GM23338 (cell line): ENCODE data around the gene AKAP8L. TPM values are rescaled to one million over a fixed set of nuclear protein-coding genes. Genes with fewer than 3 reads are reported as not detected.
A peak's percentile ranks its signal among the peaks of the same experiment; 100 is the strongest.

Experiments
- ATAC-seq: fragments of 200-7000 bp; cut with Tn5 transposase; 3 replicates; pipeline ENCODE4 v1.9.1; 2020
- DNase-seq: peaks from one replicate; pipeline ENCODE4 v3.0.0-alpha.2; 2015; ENCODE audit warnings: low spot score
- H2AFZ ChIP-seq: fragments of 200-600 bp; sonication (generic); 2 replicates; pipeline ENCODE4 v1.8.0; 2016; ENCODE audit warnings: antibody characterized with exemption, mild to moderate bottlenecking, moderate library complexity
- H3F3A ChIP-seq: fragments of 200-600 bp; sonication (generic); replicated peaks from 2 replicates; pipeline ENCODE4 v1.8.0; 2017; ENCODE audit warnings: antibody characterized with exemption, mixed run types, low read depth
- H3K27ac ChIP-seq: fragments of 200-600 bp; sonication (generic); 2 replicates; pipeline ENCODE4 v1.6.1; 2016; ENCODE audit warnings: low read depth
- H3K27me3 ChIP-seq: fragments of 200-600 bp; sonication (generic); 2 replicates; pipeline ENCODE4 v1.8.0; 2016; ENCODE audit warnings: mild to moderate bottlenecking, mixed run types, moderate library complexity; ENCODE audit not compliant: insufficient read depth
- H3K36me3 ChIP-seq: fragments of 200-600 bp; sonication (generic); 2 replicates; pipeline ENCODE4 v1.8.0; 2016; ENCODE audit warnings: mild to moderate bottlenecking; ENCODE audit not compliant: insufficient read depth
- H3K4me1 ChIP-seq: fragments of 200-600 bp; sonication (generic); 2 replicates; pipeline ENCODE4 v1.8.0; 2016; ENCODE audit warnings: mild to moderate bottlenecking, moderate library complexity; ENCODE audit not compliant: insufficient read depth
- H3K4me2 ChIP-seq: fragments of 200-600 bp; sonication (generic); 2 replicates; pipeline ENCODE4 v1.7.1; 2017; ENCODE audit warnings: mixed run types
- H3K4me3 ChIP-seq: fragments of 200-600 bp; sonication (generic); 2 replicates; pipeline ENCODE4 v1.6.1; 2016; ENCODE audit warnings: mixed run types
- H3K79me2 ChIP-seq: fragments of 200-600 bp; sonication (generic); replicated peaks from 2 replicates; pipeline ENCODE4 v1.8.0; 2017; ENCODE audit warnings: mild to moderate bottlenecking; ENCODE audit not compliant: insufficient read depth
- H3K9me2 ChIP-seq: fragments of 200-600 bp; sonication (generic); 2 replicates; pipeline ENCODE4 v1.8.0; 2017; ENCODE audit not compliant: insufficient read depth
- H4K20me1 ChIP-seq: fragments of 200-600 bp; sonication (generic); replicated peaks from 2 replicates; pipeline ENCODE4 v1.8.0; 2017; ENCODE audit warnings: mild to moderate bottlenecking; ENCODE audit not compliant: insufficient read depth
- H3K27ac Mint-ChIP-seq: 2 replicates; pipeline ENCODE4 v1.8.0; 2020; ENCODE audit warnings: inconsistent platforms, mild to moderate bottlenecking, moderate library complexity, mixed read lengths
- H3K27me3 Mint-ChIP-seq: 3 replicates; pipeline ENCODE4 v1.8.0; 2022; ENCODE audit warnings: low read depth, mild to moderate bottlenecking, moderate library complexity, mixed read lengths, inconsistent platforms; ENCODE audit not compliant: insufficient read depth, poor library complexity
- H3K36me3 Mint-ChIP-seq: 3 replicates; pipeline ENCODE4 v1.8.0; 2021; ENCODE audit warnings: low read depth, mild to moderate bottlenecking, inconsistent platforms, moderate library complexity, mixed read lengths
- H3K4me1 Mint-ChIP-seq: 3 replicates; pipeline ENCODE4 v1.8.0; 2020; ENCODE audit warnings: mild to moderate bottlenecking, inconsistent platforms, mixed read lengths
- H3K4me3 Mint-ChIP-seq: 3 replicates; pipeline ENCODE4 v1.8.0; 2021; ENCODE audit warnings: moderate library complexity, mild to moderate bottlenecking, inconsistent platforms, mixed read lengths
- H3K9me3 Mint-ChIP-seq: 3 replicates; pipeline ENCODE4 v1.8.0; 2020; ENCODE audit warnings: moderate library complexity, mild to moderate bottlenecking, inconsistent platforms, mixed read lengths
- CREB1 ChIP-seq: fragments of 250-450 bp; sonication (Bioruptor Pico); IDR thresholded peaks from 2 replicates; pipeline ENCODE4 v1.5.0; 2020; ENCODE audit warnings: low read depth, mild to moderate bottlenecking, moderate library complexity
- EZH2 ChIP-seq: fragments of 200-600 bp; sonication (generic); IDR thresholded peaks from one replicate; pipeline ENCODE4 v1.8.0; 2017; ENCODE audit warnings: antibody characterized with exemption, mild to moderate bottlenecking, low read depth; ENCODE audit not compliant: unreplicated experiment
- EZH2phosphoT487 ChIP-seq: fragments of 200-600 bp; sonication (generic); IDR thresholded peaks from one replicate; pipeline ENCODE4 v1.8.1; 2018; ENCODE audit warnings: antibody characterized with exemption; ENCODE audit not compliant: unreplicated experiment
- JUNB ChIP-seq: IDR thresholded peaks from one replicate; pipeline ENCODE4 v1.6.1; 2016; ENCODE audit warnings: antibody characterized with exemption; ENCODE audit not compliant: unreplicated experiment
- NANOG ChIP-seq: IDR thresholded peaks from 2 replicates; pipeline ENCODE4 v1.6.1; 2016; ENCODE audit warnings: antibody characterized with exemption, borderline replicate concordance
- REST ChIP-seq: IDR thresholded peaks from one replicate; pipeline ENCODE4 v1.6.1; 2018; ENCODE audit warnings: antibody characterized with exemption; ENCODE audit not compliant: unreplicated experiment
- STAT1 ChIP-seq: IDR thresholded peaks from one replicate; pipeline ENCODE4 v1.6.1; 2016; ENCODE audit warnings: antibody characterized with exemption; ENCODE audit not compliant: unreplicated experiment
- ZNF114 ChIP-seq: fragments of 250-450 bp; sonication (Bioruptor Pico); IDR thresholded peaks from 2 replicates; pipeline ENCODE4 v1.5.0; 2020; ENCODE audit warnings: mild to moderate bottlenecking, moderate library complexity
- ZNF462 ChIP-seq: fragments of 250-450 bp; sonication (Bioruptor Pico); IDR thresholded peaks from 2 replicates; pipeline ENCODE4 v1.5.0; 2020; ENCODE audit warnings: mild to moderate bottlenecking, moderate library complexity
- polyA plus RNA-seq: library from polyadenylated mRNA; unstranded; fragments of >200 nt; fragmentation: Nextera tagmentation; extraction: Ambion mirVana; gene quantifications from 2 replicates; pipeline ENCODE4 v1.2.1, GENCODE V29; 2016
- total RNA-seq: library from RNA; depleted of rRNA; stranded (reverse); fragments of >200 nt; shearing (Covaris generic); gene quantifications from 2 replicates; pipeline ENCODE4 v1.2.3, GENCODE V29; 2014
- TF ChIP-seq, protein P1 (sequence below): IDR thresholded peaks from 2 replicates; pipeline ENCODE4 v1.6.1; 2016; ENCODE audit warnings: antibody characterized with exemption

Gene AKAP8L
- total and polyA plus RNA-seq, 2 experiments from 2014 or later, result 78.8 to 165 TPM

GRCh38 chr19:15436012-15436825 is 17.4 kb upstream of the AKAP8L start (continued):
- TF ChIP-seq EZH2, result no peak

GRCh38 chr19:15433519-15434069 is 14.8 kb upstream of the AKAP8L start:
- no peak for DNase-seq
- Histone ChIP-seq H4K20me1 (peaks cover 16% of the 10 kb centered on the region), H3F3A (peaks cover 4% of the 10 kb centered on the region; the same call in 1 of the 2 replicates), H3K36me3 (no peaks in the 10 kb centered on the region), H3K27ac (no peak overlapping the region), H3K4me3 (peak overlapping the region; percentile 92), H2AFZ (peak overlapping the region; percentile 99), H3K9me2 (no peaks in the 10 kb centered on the region), H3K4me2 (peak overlapping the region; percentile 94), H3K27me3 (no peaks in the 10 kb centered on the region), H3K79me2 (peaks cover 18% of the 10 kb centered on the region), H3K4me1 (0 out of 2 replicates have a peak, but pooled peaks cover 6% of the 10 kb centered on the region)
- peak; percentile 5 for ATAC-seq
- Mint-ChIP-seq H3K36me3 (no peaks in the 10 kb centered on the region; the same call in 2 of the 3 replicates), H3K27me3 (peaks cover 11% of the 10 kb centered on the region), H3K9me3 (no peaks in the 10 kb centered on the region; the same call in 2 of the 3 replicates), H3K4me1 (peaks cover 21% of the 10 kb centered on the region), H3K4me3 (peak overlapping the region; percentile 94), H3K27ac (no peak overlapping the region)
- no peak for TF ChIP-seq ZNF462 (CRISPR knock-in tag)
- TF ChIP-seq REST, result no peak
- TF ChIP-seq STAT1, result no peak
- TF ChIP-seq EZH2, result no peak
- TF ChIP-seq ZNF114 (CRISPR knock-in tag), result no peak
- no peak for TF ChIP-seq CREB1 (CRISPR knock-in tag)
- no peak for TF ChIP-seq JUNB
- TF ChIP-seq EZH2phosphoT487, result no peak
- TF ChIP-seq NANOG, result no peak
- TF ChIP-seq, protein P1, sequence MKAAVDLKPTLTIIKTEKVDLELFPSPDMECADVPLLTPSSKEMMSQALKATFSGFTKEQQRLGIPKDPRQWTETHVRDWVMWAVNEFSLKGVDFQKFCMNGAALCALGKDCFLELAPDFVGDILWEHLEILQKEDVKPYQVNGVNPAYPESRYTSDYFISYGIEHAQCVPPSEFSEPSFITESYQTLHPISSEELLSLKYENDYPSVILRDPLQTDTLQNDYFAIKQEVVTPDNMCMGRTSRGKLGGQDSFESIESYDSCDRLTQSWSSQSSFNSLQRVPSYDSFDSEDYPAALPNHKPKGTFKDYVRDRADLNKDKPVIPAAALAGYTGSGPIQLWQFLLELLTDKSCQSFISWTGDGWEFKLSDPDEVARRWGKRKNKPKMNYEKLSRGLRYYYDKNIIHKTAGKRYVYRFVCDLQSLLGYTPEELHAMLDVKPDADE, result no peak
